ENCODE measurements around the gene SFTPA2.
"Not testable (repeated sequence)": the region's sequence is repeated elsewhere in the genome, so short reads cannot be mapped to it uniquely, and the experiment has no call there.

Gene SFTPA2

DNA sequence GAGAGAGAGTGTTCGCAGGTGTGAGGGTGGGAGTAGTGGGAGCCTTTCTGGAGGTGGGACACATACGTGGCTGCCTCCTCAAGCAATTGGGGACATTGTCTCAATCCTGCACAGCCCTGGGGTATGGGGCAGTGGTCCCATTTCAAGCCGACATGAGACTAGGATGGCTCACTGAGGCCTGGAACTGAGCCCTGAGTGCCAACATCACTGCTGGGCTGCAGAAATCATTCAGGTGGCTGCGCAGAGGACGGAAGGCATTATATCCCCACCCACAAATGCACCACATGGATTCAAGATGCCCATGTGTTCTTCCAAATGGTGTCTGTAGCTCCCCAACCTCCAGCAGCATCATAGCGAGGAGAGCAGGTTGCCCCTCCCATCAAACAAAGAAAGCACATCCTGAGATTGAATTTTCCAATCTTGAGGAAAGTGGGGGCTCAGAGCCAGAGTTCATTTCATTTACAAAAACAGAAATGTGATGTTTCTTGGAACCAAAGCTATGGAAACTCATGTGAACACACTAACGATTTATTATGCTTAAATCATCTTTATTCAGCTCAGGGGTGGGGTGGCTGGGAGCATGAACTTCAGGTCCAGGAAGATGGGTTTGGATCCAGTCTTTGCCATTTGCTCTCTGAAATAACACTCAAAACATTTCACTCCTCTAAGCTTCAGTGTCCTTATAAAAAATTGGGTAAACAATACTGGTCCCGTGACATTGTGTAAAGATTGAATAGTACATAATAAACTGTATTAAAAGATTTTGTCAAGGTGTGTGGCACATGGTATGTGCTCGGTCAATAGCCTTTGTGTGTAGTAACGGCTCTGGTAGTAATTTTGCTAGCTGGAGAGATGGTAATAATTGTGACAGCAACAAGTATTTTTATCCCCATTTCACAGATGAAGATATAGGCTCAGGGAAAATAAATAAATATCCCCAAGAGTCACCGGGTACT is 4.6 kb downstream of the SFTPA2 start:
- DNase-seq = no peak

DNA sequence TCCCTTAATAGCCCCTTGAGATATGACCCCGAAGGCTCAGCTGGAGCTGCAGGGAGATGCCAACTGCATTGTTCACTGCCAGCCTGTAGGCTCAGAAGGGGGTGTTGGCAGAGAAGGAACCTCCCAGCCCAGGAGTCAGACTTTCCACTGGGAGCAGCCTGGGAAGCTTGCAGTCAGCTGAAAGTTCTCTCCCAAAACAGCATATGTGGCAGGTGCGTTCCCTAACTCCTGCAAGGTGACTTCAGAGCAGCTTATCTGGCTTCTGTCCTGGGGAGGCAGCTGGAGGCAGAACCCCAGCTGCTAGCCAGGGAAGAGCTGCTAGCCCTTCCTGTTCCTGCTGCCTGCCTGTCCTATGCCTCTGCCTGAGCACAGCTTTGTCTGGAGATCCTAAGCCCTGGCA is 8.1 kb downstream of the SFTPA2 start:
- DNase-seq = no peak

DNA sequence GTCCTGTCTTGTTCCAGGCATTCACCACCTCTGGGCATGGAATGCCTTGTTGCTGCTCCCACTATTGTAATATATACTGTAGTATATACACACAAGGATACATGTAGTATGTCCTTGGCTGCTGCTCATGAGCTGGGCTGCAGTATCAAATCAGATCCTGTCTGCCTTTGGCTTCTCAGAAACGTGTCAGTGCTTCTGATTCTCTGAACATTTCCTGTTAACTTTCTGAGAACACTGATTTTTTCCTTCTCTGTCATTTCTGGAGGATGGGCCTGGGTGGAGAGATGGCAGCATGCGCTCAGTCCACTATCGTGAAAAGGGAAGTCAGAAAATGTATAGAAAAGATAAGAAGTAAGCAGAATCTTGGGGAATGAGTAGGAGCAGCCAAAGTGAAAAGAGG is 12.2 kb downstream of the SFTPA2 start:
- peak; percentile 86 for DNase-seq

DNA sequence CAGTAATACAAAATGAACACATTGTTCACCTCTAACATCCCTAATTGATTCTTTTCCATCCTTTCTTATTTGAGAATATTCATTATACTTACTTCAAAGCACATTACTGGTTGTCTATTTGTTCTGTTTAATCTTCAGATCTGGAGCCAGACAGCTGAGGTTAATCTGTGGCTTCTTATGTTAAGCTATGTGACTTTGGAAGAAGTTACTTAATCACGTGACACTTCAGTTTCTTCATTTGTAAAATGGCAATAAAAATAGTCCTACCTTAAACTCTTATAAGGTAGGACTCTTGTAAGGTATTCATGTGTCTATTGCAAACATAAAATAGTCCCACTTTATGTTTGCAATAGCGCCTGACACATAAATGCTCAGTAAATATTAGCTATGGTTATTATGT is 13.1 kb downstream of the SFTPA2 start:
- peak; percentile 11 for DNase-seq

GRCh38 chr10:79544926-79545659 is 15.1 kb downstream of the SFTPA2 start:
- DNase-seq = not testable (repeated sequence)

DNA sequence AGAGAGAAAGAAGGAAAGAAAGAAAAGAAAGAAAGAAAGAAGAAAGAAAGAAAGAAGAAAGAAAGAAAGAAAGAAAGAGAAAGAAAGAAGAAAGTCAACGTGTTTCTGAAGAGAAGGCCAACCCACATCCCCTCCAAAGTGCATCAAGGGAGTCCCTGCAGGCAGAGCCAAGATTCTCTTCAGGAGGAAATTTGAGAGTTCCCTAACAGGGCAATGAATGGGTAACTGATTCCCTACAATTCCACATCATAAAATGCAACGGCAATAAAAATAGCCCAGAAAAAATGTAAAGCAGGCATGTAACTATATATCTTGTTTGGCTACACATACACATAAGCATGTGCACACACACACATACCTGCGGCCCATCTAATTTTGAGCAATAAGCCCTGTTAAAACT is 15.8 kb downstream of the SFTPA2 start:
- not testable (repeated sequence) for DNase-seq

DNA sequence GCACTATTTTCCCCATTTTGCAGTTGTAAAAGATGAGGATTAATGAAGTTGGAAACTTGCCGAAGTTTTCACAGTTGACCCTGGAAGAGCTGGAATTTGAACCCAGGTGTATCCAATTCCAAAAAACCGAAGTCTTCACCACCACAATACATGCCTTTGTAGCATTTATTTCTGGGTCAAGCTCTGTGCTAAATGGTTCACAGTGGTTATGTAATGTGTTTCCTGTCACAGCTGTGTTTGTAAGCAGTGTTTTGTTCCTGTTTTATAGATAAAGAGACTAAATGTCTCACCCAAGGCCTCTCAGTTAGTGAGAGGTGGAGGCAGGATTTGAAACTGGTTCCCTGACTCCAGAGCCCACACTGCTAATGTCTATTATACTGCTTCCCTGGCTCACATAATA is 17.6 kb downstream of the SFTPA2 start:
- DNase-seq = no peak

DNA sequence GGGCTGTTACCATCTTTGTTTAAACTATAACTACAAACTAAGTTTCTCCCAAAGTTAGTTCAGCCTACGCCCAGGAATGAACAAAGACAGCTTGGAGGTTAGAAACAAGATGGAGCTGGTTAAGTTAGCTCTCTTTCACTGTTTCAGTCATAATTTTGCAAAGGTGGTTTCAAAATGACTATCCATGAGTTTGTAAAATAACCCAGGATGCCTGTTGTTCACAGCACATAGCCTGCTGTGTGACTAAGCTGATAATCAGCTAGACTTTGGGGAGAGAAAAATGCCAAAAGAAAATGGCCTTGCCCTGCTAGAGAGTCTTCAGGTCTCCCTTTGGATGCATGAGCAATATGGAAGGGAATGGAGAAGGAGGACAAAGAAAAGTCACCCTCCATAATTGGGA is 19.3 kb downstream of the SFTPA2 start:
- DNase-seq = not testable (repeated sequence)

DNA sequence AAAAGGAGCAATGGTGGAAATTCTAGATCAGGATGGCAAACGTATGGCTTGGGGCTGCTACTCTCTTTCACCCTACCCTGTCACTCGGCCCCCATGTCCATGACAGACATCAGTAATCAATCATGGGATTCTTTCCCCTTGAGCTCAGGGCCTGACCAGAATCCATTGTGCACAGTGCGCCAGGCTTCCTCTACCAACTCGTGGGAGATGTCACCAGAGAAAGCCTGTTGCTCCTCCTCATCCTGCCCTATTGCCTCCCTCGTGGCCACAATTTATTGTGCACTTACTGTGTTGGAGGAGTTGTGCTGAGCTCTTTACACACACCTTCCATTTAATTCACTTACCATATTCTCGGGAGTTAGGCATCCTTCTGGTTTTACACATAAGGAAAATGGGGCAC is 21.9 kb downstream of the SFTPA2 start:
- not testable (repeated sequence) for DNase-seq

DNA sequence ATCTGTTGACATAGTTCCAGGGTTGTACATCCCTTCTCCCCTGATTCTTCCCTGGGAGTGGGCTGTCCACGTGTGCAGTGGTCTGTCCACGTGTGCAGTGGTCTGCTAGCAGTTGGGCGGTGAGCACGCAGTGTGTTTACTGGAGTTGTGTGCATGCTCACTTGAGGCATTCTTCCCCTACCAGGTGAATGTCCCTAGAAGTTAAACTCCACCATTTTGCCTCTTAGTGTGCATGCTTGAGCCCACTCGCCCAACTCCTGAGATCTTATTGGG is 26.4 kb downstream of the SFTPA2 start:
- DNase-seq = not testable (repeated sequence)

DNA sequence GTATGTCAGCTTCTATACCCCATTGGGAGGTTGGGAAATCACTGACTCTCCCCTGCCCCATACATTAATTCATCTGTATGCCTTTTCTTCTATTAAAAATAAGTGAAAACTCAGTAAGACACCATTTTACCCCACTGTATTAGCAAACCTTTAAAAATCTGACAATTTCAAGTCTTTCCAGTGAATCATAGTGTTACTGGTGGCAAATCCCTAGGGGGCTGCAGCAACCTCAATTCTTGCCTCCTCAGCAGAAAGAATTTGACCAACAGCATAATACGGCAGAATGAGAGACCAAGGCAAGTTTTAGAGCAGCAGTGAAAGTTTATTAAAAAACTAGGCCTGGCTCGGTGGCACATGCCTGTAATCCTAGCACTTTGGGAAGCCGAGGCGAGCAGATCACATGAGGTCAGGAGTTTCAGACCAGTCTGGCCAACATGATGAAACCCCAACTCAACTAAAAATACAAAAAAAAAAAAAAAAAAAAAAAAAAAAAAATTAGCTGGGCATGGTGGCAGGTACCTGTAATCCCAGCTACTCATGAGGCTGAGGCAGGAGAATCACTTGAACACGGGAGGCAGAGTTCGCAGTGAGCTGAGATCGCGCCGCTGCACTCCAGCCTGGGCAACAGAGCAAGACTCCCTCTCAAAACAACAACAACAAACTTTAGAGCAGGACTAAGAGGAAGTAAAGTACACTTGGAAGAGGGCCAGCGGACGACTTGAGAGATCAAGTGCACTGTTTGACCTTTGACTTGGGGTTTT is 26.9 kb downstream of the SFTPA2 start:
- DNase-seq = peak; percentile 10

GRCh38 chr10:79528261-79528660 is 31.9 kb downstream of the SFTPA2 start:
- DNase-seq = not testable (repeated sequence)

DNA sequence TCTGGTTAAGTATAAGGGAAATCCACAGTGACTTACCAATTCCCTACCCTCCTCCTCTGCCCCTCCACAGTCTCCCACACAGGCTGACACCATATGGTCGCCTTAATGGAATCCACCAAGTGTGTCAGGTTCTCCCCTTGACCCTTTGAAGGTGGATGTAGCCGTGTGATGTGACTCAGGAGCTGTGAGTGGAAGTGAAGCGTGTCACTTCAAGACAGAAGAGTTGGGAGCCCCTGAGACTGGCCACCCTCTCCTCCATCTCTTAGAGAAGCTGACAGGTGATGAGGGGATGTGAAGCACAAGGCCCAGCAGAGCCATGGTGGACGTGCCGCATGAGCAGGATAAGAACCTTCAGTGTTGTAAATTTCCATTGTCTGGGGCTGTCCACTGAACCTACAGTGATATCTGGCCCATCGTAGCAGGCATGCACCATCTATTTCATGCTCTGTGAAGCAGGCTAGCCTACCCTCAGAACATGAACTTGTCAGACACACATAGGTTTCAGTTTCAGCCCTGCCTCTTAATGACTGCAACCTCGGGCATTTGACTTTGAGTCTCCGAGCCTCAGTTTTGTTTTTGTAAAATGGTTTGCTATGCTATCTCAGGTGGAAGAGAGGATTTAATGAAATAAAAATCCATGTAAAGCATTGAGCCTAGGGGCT is 35.0 kb downstream of the SFTPA2 start:
- DNase-seq = not testable (repeated sequence)

DNA sequence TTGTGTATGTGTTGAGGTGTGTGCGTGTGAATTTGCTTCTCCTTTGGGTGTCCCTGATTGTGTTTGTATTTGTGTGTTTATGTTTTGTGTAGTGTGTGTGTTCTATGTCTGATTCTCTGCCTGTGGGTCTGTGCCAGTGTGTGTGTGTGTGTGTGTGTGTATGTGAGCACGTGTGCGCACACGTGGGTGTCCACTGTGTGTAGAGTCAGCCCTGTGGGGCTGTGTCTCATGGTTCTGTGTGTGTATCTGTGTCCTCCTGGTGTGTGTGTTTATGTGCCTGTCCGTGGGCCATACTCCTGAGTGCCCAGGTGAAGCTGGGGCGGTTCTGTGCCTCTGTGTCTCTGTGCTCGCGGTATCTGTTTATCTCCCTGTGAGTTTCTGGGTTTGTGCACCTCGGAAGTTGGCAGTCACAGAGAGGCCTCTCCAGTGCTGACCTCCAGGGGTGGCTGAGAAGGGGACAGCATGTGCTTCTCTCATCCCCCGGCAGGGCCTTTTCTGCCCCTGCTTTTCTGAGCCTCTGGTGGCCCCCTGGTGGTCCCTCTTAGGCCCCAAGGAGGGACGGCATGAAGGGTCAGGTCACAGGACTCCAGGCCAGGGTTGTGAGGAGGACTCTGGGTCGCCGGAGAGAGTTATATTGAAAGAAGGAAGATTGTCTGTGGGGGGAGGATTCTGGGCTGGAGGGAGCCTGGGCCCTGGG is 36.9 kb downstream of the SFTPA2 start:
- DNase-seq = not testable (repeated sequence)

DNA sequence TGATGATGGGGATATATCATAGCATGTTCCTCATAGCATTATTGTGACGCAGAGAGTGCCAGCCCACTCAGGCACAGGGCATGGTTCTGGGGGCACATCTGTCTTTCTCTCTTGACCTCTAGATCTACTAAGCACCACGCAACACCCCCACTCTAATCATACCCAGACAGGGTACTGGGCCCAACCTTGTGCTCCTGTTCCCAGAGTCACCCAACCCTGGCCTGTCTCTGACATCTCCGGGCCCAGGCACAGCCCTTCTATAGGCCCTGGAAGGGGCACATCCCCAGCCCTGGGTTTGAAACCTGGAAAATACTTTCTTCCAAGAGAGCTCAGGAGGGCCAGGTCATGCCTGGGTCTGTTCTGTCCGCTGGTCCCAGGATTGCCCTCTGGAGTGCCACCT is 37.7 kb downstream of the SFTPA2 start:
- DNase-seq = not testable (repeated sequence)

DNA sequence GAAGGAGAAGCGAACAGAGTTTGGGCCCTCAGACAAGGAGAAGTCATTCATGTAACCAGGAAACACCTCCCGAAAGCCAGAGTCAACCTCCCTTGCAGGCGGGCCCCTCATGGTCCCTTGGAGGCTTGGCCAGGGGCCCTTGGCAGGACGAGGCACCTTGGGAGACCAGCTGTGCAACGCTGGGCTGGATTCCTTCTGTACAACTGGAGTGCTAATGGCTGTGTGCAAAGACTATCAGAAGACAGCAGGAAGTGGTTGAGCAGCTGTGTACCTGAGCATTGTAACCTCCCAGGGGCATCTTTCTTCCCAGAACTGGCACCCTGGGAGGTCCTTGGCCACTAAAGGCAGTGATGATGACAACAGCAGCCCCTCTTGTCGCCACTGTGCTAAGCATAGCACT is 38.5 kb downstream of the SFTPA2 start:
- not testable (repeated sequence) for DNase-seq

DNA sequence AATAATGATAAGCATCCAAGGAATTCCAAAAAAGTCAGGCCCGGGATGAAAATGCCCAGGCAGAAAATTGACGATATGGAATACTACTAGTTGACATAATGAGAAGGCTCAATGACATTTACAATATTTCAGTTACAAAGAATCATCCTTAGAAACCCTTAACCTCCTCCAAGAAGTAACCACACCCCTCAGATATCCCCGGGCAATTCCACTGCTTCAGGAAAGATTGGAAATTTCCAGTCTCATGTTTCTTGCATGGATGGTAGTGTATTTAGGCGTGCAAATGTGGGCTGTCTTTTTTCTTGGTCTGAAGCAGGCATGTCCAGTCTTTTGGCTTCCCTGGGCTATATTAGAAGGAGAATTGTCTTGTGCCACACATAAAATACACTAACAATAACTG is 42.6 kb downstream of the SFTPA2 start:
- not testable (repeated sequence) for DNase-seq

GRCh38 chr10:79516532-79517205 is 43.5 kb downstream of the SFTPA2 start:
- DNase-seq = not testable (repeated sequence)

- not testable (repeated sequence) for DNase-seq
Measured at GRCh38 chr10:79511891-79512583, 48.2 kb downstream of the SFTPA2 start, which contains the start of gene EIF5AL1. Gene EIF5AL1, plus strand, starts transcription at chr10:79512533. Its CDS starts 117 bp downstream, at chr10:79512650.

DNA sequence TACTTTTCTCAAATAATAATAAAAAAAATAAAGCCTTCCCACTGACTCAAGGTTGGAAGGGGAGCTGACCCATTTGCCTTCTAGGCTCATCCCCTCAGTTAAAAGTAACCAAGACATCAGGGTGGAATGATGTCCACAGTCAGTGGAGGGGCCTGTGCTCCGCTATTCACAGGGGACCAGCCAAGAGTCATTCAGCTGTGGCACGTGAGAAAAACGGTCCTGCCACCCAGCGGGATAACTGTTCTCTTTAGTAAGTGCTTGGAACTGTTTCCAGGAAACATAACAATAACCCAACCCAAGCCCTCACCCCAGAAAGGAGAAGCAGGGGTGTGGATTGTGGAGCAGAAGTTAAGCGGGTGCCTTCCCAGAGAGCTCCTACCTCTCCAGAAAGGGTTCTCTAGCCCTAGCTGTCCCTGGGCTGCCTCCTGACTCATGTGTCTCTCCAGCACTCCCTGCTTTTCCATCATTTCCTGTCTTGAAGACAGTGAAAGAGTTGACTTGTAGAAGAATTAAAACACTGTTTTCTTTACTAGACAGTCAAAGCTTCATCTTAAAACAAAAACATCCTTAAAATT is 50.2 kb downstream of the SFTPA2 start:
- DNase-seq = not testable (repeated sequence)
